MCF 10A (cell line): ENCODE results near the gene CCDC167. TPM values are rescaled to one million over a fixed set of nuclear protein-coding genes. Genes with fewer than 3 reads are reported as not detected.

Experiments used
- BruUV-seq: library from RNA; stranded (reverse); fragments of 400-500 nt; replicated peaks from 2 replicates; lab custom pipeline; 2021; lab: Mats Ljungman, UMichigan
- CTCF ChIA-PET: fragments of 300-600 bp; sonication (Branson Sonifier 250); formaldehyde crosslinking; extraction: SDS; loops from one replicate; lab custom pipeline; 2021; ENCODE audit warnings: antibody characterized with exemption, inconsistent platforms; lab: Yijun Ruan, JAX
- POLR2A ChIA-PET: fragments of 300-600, 350-650 bp; sonication (Branson Sonifier 250); formaldehyde crosslinking; extraction: SDS; loops from one replicate; lab custom pipeline; 2020; ENCODE audit warnings: antibody characterized with exemption, inconsistent platforms; lab: Yijun Ruan, JAX
- DNase-seq: peaks from one replicate; pipeline ENCODE4 v3.0.0-alpha.2; 2018; ENCODE audit not compliant: unreplicated experiment
- H3K27ac Mint-ChIP-seq: one replicate; pipeline ENCODE4 v1.8.0; 2022; ENCODE audit warnings: mild to moderate bottlenecking, low read depth, mixed read lengths; ENCODE audit not compliant: unreplicated experiment
- H3K27me3 Mint-ChIP-seq: one replicate; pipeline ENCODE4 v1.8.0; 2022; ENCODE audit warnings: mixed read lengths; ENCODE audit not compliant: insufficient read depth, unreplicated experiment
- H3K36me3 Mint-ChIP-seq: one replicate; pipeline ENCODE4 v1.8.0; 2022; ENCODE audit warnings: mild to moderate bottlenecking, moderate library complexity, mixed read lengths; ENCODE audit not compliant: insufficient read depth, unreplicated experiment
- H3K4me1 Mint-ChIP-seq: one replicate; pipeline ENCODE4 v1.8.0; 2022; ENCODE audit warnings: mixed read lengths; ENCODE audit not compliant: insufficient read depth, unreplicated experiment
- H3K4me3 Mint-ChIP-seq: one replicate; pipeline ENCODE4 v1.8.0; 2022; ENCODE audit warnings: mild to moderate bottlenecking, moderate library complexity, mixed read lengths; ENCODE audit not compliant: unreplicated experiment
- H3K9me3 Mint-ChIP-seq: one replicate; pipeline ENCODE4 v1.8.0; 2022; ENCODE audit warnings: mixed read lengths; ENCODE audit not compliant: unreplicated experiment
- intact Hi-C: fragments of 100-400 bp; cut with micrococcal nuclease; formaldehyde crosslinking; loops from 2 replicates; pipeline ENCODE4 v1.14.1; 2022
- total RNA-seq: library from RNA; stranded (reverse); gene quantifications from 2 replicates; pipeline ENCODE4 v1.2.3, GENCODE V29; 2022
- TF ChIP-seq, protein P1 (sequence below): fragments of 200-600 bp; IDR thresholded peaks from one replicate; pipeline ENCODE4 v1.8.0; 2022; ENCODE audit warnings: antibody characterized with exemption, mild to moderate bottlenecking; ENCODE audit not compliant: unreplicated experiment

The CCDC167 gene
- total RNA-seq, 1 experiment from 2014 or later, result 24.4 TPM

- POLR2A ChIA-PET, result interaction anchor here (0.7 to 1.2 kb wide), 2 partner anchors 23 to 32 kb away, joined by 3 to 4 read pairs; no protein-coding TSS in a partner anchor
- H3K36me3 Mint-ChIP-seq, result no peaks in the 10 kb centered on the region
- intact Hi-C loops, result no loop called here
- TF ChIP-seq, protein P1, sequence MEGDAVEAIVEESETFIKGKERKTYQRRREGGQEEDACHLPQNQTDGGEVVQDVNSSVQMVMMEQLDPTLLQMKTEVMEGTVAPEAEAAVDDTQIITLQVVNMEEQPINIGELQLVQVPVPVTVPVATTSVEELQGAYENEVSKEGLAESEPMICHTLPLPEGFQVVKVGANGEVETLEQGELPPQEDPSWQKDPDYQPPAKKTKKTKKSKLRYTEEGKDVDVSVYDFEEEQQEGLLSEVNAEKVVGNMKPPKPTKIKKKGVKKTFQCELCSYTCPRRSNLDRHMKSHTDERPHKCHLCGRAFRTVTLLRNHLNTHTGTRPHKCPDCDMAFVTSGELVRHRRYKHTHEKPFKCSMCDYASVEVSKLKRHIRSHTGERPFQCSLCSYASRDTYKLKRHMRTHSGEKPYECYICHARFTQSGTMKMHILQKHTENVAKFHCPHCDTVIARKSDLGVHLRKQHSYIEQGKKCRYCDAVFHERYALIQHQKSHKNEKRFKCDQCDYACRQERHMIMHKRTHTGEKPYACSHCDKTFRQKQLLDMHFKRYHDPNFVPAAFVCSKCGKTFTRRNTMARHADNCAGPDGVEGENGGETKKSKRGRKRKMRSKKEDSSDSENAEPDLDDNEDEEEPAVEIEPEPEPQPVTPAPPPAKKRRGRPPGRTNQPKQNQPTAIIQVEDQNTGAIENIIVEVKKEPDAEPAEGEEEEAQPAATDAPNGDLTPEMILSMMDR, result no peak
- no peaks in the 10 kb centered on the region for H3K27me3 Mint-ChIP-seq
- H3K9me3 Mint-ChIP-seq, result no peaks in the 10 kb centered on the region
- BruUV-seq, result no TSS peak
- H3K27ac Mint-ChIP-seq, result no peak overlapping the region
- DNase-seq, result peak; percentile 97
- H3K4me1 Mint-ChIP-seq, result peaks cover 6% of the 10 kb centered on the region
- H3K4me3 Mint-ChIP-seq, result no peak overlapping the region
- CTCF ChIA-PET, result interaction anchor here (0.6 to 0.8 kb wide), 2 partner anchors 22 to 164 kb away, joined by 3 to 5 read pairs; no protein-coding TSS in a partner anchor
Measured at GRCh38 chr6:37547564-37548061, 47.9 kb upstream of the CCDC167 start.

DNA sequence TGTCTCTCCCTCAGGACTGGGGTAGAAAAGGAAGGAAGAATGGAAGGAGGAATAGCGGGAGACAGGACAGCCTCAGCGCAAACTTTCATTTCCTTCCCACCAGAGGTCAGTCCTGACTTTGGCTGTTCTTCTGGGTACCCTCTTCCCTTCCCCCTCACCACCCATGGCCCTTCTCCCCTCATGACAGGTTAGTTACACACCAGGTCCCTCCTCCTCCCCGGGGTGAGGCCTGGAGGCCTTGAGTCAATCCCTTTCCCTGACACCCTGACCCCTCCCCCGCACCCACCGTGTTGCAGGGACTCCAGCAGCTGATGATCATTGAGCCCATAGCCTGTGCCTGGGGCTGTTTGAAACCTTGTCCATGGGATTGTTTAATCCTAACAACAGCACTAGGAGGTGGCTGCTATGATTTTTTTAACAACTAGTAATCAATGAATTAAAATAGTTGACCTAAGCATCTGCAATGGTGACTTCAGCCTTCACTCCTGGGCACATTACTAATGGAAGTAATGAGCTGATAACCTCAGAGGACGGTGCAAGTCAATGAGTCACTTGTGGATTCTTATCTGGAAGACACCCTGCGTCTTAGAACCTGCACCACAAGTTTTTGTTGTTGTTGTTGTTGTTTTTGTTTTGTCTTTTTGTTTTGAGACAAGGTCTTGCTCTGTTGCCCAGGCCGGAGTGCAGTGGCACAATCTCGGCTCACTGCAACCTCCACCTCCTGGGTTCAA is 46.6 kb upstream of the CCDC167 start:
- peaks cover 6% of the 10 kb centered on the region for H3K4me1 Mint-ChIP-seq
- intact Hi-C loops, result no loop called here
- no peaks in the 10 kb centered on the region for H3K27me3 Mint-ChIP-seq
- H3K27ac Mint-ChIP-seq, result no peak overlapping the region
- BruUV-seq, result no TSS peak
- H3K36me3 Mint-ChIP-seq, result no peaks in the 10 kb centered on the region
- CTCF ChIA-PET, result interaction anchor here (1.1 kb wide), 1 partner anchor 19 kb away, joined by 3 read pairs; no protein-coding TSS in a partner anchor
- no peak overlapping the region for H3K4me3 Mint-ChIP-seq
- POLR2A ChIA-PET, result no interaction called here
- DNase-seq, result peak; percentile 16
- TF ChIP-seq, protein P1, result no peak
- no peaks in the 10 kb centered on the region for H3K9me3 Mint-ChIP-seq

- ChIA-PET CTCF (no interaction called here), POLR2A (no interaction called here)
- Mint-ChIP-seq H3K4me3 (no peak overlapping the region), H3K9me3 (no peaks in the 10 kb centered on the region), H3K27ac (no peak overlapping the region), H3K27me3 (no peaks in the 10 kb centered on the region), H3K4me1 (peaks cover 6% of the 10 kb centered on the region), H3K36me3 (no peaks in the 10 kb centered on the region)
- no peak for DNase-seq
- TF ChIP-seq, protein P1, result no peak
- intact Hi-C loops, result no loop called here
- no TSS peak for BruUV-seq
Measured at GRCh38 chr6:37544530-37544929, 44.8 kb upstream of the CCDC167 start.

- POLR2A ChIA-PET, result no interaction called here
- TF ChIP-seq, protein P1, result no peak
- Mint-ChIP-seq H3K4me1 (peaks cover 6% of the 10 kb centered on the region), H3K9me3 (no peaks in the 10 kb centered on the region), H3K36me3 (no peaks in the 10 kb centered on the region), H3K27me3 (no peaks in the 10 kb centered on the region), H3K27ac (no peak overlapping the region), H3K4me3 (no peak overlapping the region)
- CTCF ChIA-PET, result interaction anchor here (1.1 kb wide), 1 partner anchor 21 kb away, joined by 3 read pairs; no protein-coding TSS in a partner anchor
- BruUV-seq, result no TSS peak
- DNase-seq, result no peak
- intact Hi-C loops, result no loop called here
Measured at GRCh38 chr6:37543361-37543760, 43.7 kb upstream of the CCDC167 start.
